H1 (cell line): ENCODE results near the gene LRRC9.

Experiments
- ATF2 ChIP-seq: IDR thresholded peaks from 2 replicates; pipeline ENCODE4 v1.6.1; 2012; ENCODE audit warnings: low read length, inconsistent platforms
- ATF3 ChIP-seq: IDR thresholded peaks from 2 replicates; pipeline ENCODE4 v1.6.1; 2011; ENCODE audit warnings: low read depth, mild to moderate bottlenecking, low read length; ENCODE audit not compliant: insufficient read depth
- BRCA1 ChIP-seq: IDR thresholded peaks from 2 replicates; pipeline ENCODE4 v1.6.1; 2012; ENCODE audit warnings: low read depth, low read length, improper control_type of control experiment
- CHD1 ChIP-seq: IDR thresholded peaks from 2 replicates; pipeline ENCODE4 v1.6.1; 2012; ENCODE audit warnings: low read depth, low read length, improper control_type of control experiment
- CTCF ChIP-seq, 3 experiments: IDR thresholded peaks; 1 replicate in 2 of 3; 2 replicates in 1 of 3; pipeline versions ENCODE4 v1.5.1 to v1.6.1; 2011; ENCODE audit warnings: low read length in 3 of 3, mild to moderate bottlenecking in 3 of 3, inconsistent platforms in 2 of 3, low read depth in 1 of 3, moderate library complexity in 1 of 3; ENCODE audit not compliant: insufficient read depth in 1 of 3; ENCODE audit errors: control extremely low read depth in 1 of 3
- EP300 ChIP-seq, 2 experiments: IDR thresholded peaks; 1 replicate in 1 of 2; 2 replicates in 1 of 2; pipeline ENCODE4 v1.6.1; 2011 to 2012; ENCODE audit warnings: low read depth in 2 of 2, low read length in 2 of 2, mild to moderate bottlenecking in 2 of 2, borderline replicate concordance in 1 of 2, inconsistent platforms in 1 of 2, moderate library complexity in 1 of 2
- EZH2 ChIP-seq: fragments of 200-600 bp; sonication (generic); IDR thresholded peaks from 2 replicates; pipeline ENCODE4 v1.7.1; 2012; ENCODE audit warnings: low read depth, mild to moderate bottlenecking, moderate library complexity, low read length, inconsistent platforms; ENCODE audit not compliant: severe bottlenecking
- HDAC2 ChIP-seq, 2 experiments: fragments of 300-600 bp in 1 of 2; sonication (generic) in 1 of 2; IDR thresholded peaks; 2 replicates each; pipeline ENCODE4 v1.6.1; 2011 to 2012; ENCODE audit warnings: low read depth in 2 of 2, low read length in 2 of 2, mild to moderate bottlenecking in 2 of 2, moderate library complexity in 2 of 2, borderline replicate concordance in 1 of 2, inconsistent platforms in 1 of 2
- JUND ChIP-seq: IDR thresholded peaks from 2 replicates; pipeline ENCODE4 v1.6.1; 2011; ENCODE audit warnings: mild to moderate bottlenecking, improper control_type of control experiment, low read length
- KDM5A ChIP-seq: fragments of 200-600 bp; IDR thresholded peaks from 2 replicates; pipeline ENCODE4 v1.7.1; 2012; ENCODE audit warnings: mild to moderate bottlenecking, low read length, inconsistent platforms, mixed read lengths
- MAX ChIP-seq: IDR thresholded peaks from 2 replicates; pipeline ENCODE4 v1.6.1; 2012; ENCODE audit warnings: inconsistent platforms
- POLR2AphosphoS5 ChIP-seq: IDR thresholded peaks from 2 replicates; pipeline ENCODE4 v1.6.1; 2011; ENCODE audit warnings: low read depth, low read length
- TCF12 ChIP-seq: IDR thresholded peaks from 2 replicates; pipeline ENCODE4 v1.6.1; 2011; ENCODE audit warnings: low read depth, mild to moderate bottlenecking, low read length
- YY1 ChIP-seq: IDR thresholded peaks from 2 replicates; pipeline ENCODE4 v1.6.1; 2011; ENCODE audit warnings: low read depth, mild to moderate bottlenecking, low read length

- TF ChIP-seq YY1 = no peak
- TF ChIP-seq EZH2 = no peak
- TF ChIP-seq POLR2AphosphoS5 = no peak
- no peak for TF ChIP-seq ATF2
- no peak for TF ChIP-seq CTCF (IDR thresholded peaks at IDR 0.05; ENCODE audit: control extremely low read depth in 1 of 3, insufficient read depth in 1 of 3, low read depth in 1 of 3, low read length in 3 of 3)
- no peak for TF ChIP-seq TCF12
- TF ChIP-seq JUND = no peak
- no peak for TF ChIP-seq KDM5A
- no peak for TF ChIP-seq BRCA1
- TF ChIP-seq MAX = no peak
- TF ChIP-seq ATF3 = no peak
- TF ChIP-seq CHD1 = no peak
- no peak for TF ChIP-seq EP300 (IDR thresholded peaks at IDR 0.05; ENCODE audit: borderline replicate concordance in 1 of 2, low read depth in 2 of 2, low read length in 2 of 2)
- no peak for TF ChIP-seq HDAC2 (IDR thresholded peaks at IDR 0.05; ENCODE audit: borderline replicate concordance in 1 of 2, low read depth in 2 of 2, low read length in 2 of 2)
These were observed 105.6 kb downstream of the LRRC9 start for GRCh38 chr14:60025571-60025970.
